DMS 273 treated with DMSO at 0.1 percent for 48 hours (cell line): ENCODE data around the gene RMDN3.
A peak's percentile ranks its signal among the peaks of the same experiment; 100 is the strongest.

ENCODE experiments used
- DNase-seq: peaks from one replicate; lab custom pipeline; 2025; lab: John Stamatoyannopoulos, UW

Gene RMDN3

GRCh38 chr15:40754883-40755811, at the start of gene RMDN3:
Gene RMDN3 (minus strand): TSS chr15:40755254. CDS start chr15:40754783, 471 bp downstream.
- DNase-seq = peak; percentile 44

GRCh38 chr15:40803688-40804087, 48.6 kb upstream of the RMDN3 start:
- DNase-seq = no peak

DNA sequence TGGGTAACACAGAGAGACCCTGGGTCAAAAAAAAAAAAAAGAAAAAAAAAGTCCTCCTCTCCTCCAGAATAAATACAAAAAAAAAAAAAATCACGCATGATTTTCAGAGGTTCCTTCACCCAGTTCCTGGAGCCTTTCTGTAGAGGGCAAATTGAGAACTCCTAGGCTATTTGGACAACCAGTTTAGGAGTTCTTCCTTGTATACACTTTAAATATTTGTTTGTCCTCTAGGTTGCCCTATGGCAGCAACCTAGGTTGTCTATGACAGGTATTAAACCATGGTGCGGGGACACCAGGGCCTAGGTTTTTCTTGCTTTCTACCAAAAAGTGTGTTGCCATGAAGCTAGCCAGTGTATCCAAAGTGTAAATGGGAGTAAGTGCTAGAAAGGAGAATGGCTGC, 48.0 kb upstream of the RMDN3 start:
- DNase-seq = no peak

GRCh38 chr15:40799523-40799922, 44.5 kb upstream of the RMDN3 start:
- no peak for DNase-seq

- DNase-seq = no peak
Observed at GRCh38 chr15:40796512-40796911, 41.5 kb upstream of the RMDN3 start.

GRCh38 chr15:40796041-40796440, 41.0 kb upstream of the RMDN3 start:
- DNase-seq = no peak

- no peak for DNase-seq
Observed at GRCh38 chr15:40793216-40793989, 38.3 kb upstream of the RMDN3 start.

- no peak for DNase-seq
Observed at GRCh38 chr15:40792394-40792793, 37.3 kb upstream of the RMDN3 start.

DNA sequence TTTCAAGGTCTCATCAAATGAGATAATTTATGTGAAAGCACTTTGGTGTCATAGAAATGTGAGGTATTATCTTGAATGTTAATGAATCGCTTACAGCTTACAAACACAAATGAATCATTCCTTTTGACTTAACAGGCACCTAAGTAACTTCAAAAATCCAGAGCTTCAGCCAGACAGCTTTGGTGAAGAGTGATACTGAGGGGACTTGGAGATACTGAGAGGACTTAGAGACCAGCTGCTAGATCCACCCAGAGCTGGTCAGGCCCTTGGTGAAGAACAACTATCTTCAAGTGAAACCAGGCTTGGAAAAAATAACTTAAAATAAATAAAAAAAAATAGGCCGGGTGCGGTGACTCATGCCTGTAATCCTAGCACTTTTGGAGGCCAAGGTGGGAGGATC, 35.7 kb upstream of the RMDN3 start:
- no peak for DNase-seq

DNA sequence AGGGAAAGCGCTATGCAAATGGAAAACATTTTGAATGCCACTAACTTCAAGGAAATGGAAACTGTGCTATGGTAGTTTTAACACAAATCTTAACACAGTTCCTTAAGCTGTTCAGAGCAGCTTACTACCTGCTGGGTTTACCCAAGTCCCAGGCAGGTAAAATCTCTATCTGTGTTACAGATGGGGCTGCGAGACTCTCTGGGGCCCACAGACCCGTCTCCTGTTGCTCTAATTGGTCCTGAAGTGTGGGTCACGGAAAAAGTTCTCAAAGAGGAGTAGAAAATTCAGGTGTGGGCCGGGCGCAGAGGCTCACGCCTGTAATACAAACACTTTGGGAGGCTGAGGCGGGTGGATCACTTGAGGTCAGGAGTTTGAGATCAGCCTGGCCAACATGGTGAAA, 34.9 kb upstream of the RMDN3 start:
- no peak for DNase-seq

- DNase-seq = no peak
Observed at GRCh38 chr15:40789119-40789518, 34.1 kb upstream of the RMDN3 start.

DNA sequence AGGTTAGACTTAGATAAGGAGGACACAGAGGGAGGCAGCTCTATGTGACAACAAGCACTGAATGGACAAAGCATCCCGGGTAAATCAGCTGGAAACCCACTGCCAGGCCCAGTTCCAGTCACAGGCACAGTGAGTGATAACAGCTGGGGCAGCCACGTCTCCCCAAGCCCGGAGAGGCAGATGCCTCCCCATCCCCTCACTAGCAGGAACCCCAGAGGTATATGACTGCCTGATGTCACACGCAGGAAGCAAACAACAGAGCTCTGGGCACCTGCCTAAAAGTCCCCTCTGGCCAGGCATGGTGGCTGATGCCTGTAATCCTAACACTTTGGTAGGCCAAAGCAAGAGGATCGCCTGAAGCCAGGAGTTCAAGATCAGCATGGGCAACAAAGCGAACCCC, 32.9 kb upstream of the RMDN3 start:
- no peak for DNase-seq

DNA sequence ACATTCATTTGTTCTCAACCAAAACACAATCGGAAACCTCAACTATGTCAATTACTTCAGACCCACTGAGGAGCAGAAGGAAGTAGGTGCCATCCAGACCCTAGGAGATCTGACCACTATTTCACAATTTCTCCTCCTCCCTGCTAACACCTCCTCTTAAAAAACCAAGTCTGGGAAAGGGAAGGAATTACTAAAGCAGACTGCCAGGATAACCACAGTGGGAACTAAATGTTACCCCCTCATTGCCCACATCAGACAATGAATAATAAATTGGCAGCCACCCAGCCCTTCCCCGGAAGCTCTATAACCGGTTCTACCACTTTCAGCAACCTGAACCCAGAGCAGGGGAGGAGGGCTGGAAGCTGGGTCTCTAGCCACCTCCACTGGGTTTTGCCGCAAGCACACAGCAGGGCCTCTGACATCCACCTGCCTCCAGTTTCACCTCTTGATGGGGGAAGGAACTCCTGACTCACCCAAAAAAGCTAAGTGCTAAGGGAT, 32.3 kb upstream of the RMDN3 start:
- no peak for DNase-seq

DNA sequence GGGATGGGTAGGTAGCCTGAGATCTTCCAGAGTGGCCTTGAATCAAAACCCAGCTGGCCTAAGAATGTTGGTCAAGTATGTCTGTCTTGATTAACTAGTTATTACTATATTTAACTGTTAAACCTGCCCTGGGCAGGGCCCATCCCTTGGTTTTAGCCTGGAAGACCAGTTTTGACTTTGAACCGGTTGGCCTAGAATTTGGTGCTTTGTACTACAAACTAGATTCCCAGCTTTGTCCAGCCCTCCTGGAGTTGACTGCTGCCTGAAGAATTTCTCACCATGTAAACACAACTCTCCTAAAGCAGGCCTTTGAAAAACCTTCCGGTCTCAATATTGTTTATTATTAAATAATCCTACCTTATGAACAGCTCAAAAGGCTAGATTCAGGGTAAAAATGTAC, 30.8 kb upstream of the RMDN3 start:
- no peak for DNase-seq

GRCh38 chr15:40785164-40785563, 30.1 kb upstream of the RMDN3 start:
- DNase-seq = no peak

- no peak for DNase-seq
Observed at GRCh38 chr15:40782609-40783227, 27.7 kb upstream of the RMDN3 start.

DNA sequence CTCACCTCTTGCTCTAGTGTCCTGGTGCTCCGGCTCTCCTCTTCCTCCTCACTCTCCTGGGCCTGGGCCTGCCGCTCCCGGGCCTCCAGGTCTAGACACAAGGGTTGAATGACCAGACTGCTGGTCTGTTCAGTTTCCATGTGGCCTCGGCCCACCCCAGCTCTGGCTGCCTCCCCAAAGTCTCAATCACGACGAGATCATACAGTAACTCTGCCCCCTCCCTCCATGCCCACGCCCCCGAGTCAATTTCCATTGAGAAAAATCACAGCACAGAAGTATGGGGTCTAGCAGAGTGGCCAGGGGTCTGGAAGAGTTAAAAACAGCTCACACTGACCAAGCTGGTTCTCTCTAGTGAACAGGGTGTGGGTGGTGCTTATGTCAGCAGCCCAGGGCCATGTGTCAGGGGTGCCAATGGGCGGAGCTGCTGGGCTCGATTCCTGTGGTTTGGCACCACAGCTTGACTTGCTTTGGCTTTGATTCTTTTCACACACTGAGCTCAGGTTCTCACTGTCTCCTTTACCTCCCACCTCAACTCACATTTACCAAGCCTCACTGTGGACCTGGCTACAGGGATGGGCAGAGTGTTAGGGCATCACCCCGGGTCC, 21.6 kb upstream of the RMDN3 start:
- DNase-seq = no peak

DNA sequence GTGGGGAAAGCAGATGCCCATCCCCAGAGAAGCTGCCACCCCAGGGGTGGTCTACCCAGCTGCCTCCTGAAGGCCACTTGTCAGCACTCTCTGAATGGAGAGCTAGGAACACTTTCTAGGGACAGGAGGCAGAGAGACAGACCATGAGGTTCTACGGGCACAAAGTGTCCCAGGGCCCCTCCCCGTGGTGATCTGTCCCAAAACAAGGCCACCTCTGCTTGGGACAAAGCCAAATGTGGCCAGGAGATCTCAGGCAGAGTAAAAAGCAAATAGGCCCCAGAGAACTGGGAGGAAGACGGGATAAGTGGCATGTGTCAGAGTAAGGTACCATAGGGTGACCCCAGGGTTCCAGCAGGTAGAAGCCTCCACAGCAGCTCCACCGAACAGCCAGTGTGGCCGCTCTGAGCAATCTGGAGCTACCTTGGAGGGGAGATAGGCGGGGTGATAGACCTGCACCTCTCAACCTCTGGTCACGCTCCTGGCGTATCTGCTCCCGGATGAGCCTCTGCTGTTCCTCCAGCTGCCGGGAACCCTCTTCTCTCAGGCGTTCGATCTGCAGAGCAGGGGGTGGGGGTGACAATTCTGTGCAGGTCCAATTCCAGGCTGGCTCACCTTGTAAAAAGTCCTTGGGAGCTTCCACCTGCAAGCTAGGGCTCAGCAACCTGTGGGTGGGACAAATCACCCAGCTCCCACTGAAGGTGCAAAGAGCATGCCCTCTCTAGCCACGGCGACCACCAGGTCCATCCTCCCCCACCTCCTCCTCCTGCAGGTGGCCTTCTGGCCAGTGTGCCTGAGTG, 20.9 kb upstream of the RMDN3 start:
- DNase-seq = no peak

- DNase-seq = no peak
Observed at GRCh38 chr15:40775007-40775406, 20.0 kb upstream of the RMDN3 start.

GRCh38 chr15:40773902-40774301, 18.8 kb upstream of the RMDN3 start:
- DNase-seq = no peak

- no peak for DNase-seq
Observed at GRCh38 chr15:40773496-40773895, 18.4 kb upstream of the RMDN3 start.
